Stimulated activated CD8-positive, alpha-beta memory T cell treated with anti-CD3 and anti-CD28 coated beads, Interleukin-7, amount 100 ng/mL, for 4 hours (primary cell): ENCODE data around the gene NPL.

Experiments used
- DNase-seq, 2 donors: peaks; one replicate each; pipeline ENCODE4 v3.0.0-alpha.2; 2020; ENCODE audit warnings: low read depth in 2 of 2

The NPL gene

GRCh38 chr1:182816863-182817262, 27.3 kb downstream of the NPL start:
- no peak for DNase-seq

- DNase-seq, result no peak
Measured at GRCh38 chr1:182817802-182818201, 28.2 kb downstream of the NPL start.

- DNase-seq, result no peak
Measured at GRCh38 chr1:182823220-182823619, 33.6 kb downstream of the NPL start.

GRCh38 chr1:182826892-182827291, 37.3 kb downstream of the NPL start:
- DNase-seq, result no peak

- DNase-seq, result no peak
Measured at GRCh38 chr1:182829285-182829932, 39.8 kb downstream of the NPL start.

GRCh38 chr1:182833271-182833670, 43.7 kb downstream of the NPL start:
- DNase-seq, result no peak

GRCh38 chr1:182834326-182834725, 44.8 kb downstream of the NPL start:
- DNase-seq, result no peak

- DNase-seq, result no peak
Measured at GRCh38 chr1:182835806-182836205, 46.2 kb downstream of the NPL start.

- DNase-seq, result peak; percentile 83 to 89
Measured at GRCh38 chr1:182839209-182840066, 49.9 kb downstream of the NPL start, which contains the start of gene DHX9. DHX9 (plus strand) TSS chr1:182839347; CDS start chr1:182842567, 3,220 bp downstream.

GRCh38 chr1:182841368-182841988, 51.9 kb downstream of the NPL start:
- DNase-seq, result no peak

- no peak for DNase-seq
Measured at GRCh38 chr1:182842265-182842664, 52.7 kb downstream of the NPL start.

GRCh38 chr1:182845379-182845778, 55.8 kb downstream of the NPL start:
- peak in 1 of 2 donors; percentile 18 for DNase-seq

GRCh38 chr1:182845894-182846293, 56.3 kb downstream of the NPL start:
- DNase-seq, result no peak

GRCh38 chr1:182847105-182847504, 57.5 kb downstream of the NPL start:
- no peak for DNase-seq

GRCh38 chr1:182848736-182849135, 59.2 kb downstream of the NPL start:
- DNase-seq, result no peak

GRCh38 chr1:182850319-182850718, 60.7 kb downstream of the NPL start:
- no peak for DNase-seq

- no peak for DNase-seq
Measured at GRCh38 chr1:182851825-182852224, 62.3 kb downstream of the NPL start.

- DNase-seq, result no peak
Measured at GRCh38 chr1:182855911-182856310, 66.3 kb downstream of the NPL start.

- no peak for DNase-seq
Measured at GRCh38 chr1:182857212-182857611, 67.6 kb downstream of the NPL start.

GRCh38 chr1:182860658-182861057, 71.1 kb downstream of the NPL start:
- no peak for DNase-seq

GRCh38 chr1:182861994-182862393, 72.4 kb downstream of the NPL start:
- no peak for DNase-seq

GRCh38 chr1:182862827-182863226, 73.3 kb downstream of the NPL start:
- no peak for DNase-seq

- DNase-seq, result no peak
Measured at GRCh38 chr1:182863940-182864339, 74.4 kb downstream of the NPL start.
